Right cardiac atrium (tissue), 5 donors: ENCODE results near the gene ATP2C1. TPM values are rescaled to one million over a fixed set of nuclear protein-coding genes. Genes with fewer than 3 reads are reported as not detected.
A peak's percentile ranks its signal among the peaks of the same experiment; 100 is the strongest.
"Not testable (repeated sequence)": the region's sequence is repeated elsewhere in the genome, so short reads cannot be mapped to it uniquely, and the experiment has no call there.

ENCODE experiments used
- ATAC-seq, 2 donors: fragments of 200-7000 bp; cut with Tn5 transposase; one replicate each; pipeline versions ENCODE4 v1.8.0 to v1.9.1; 2020; ENCODE audit warnings: moderate library complexity in 2 of 2, mild to moderate bottlenecking in 1 of 2
- DNase-seq, 3 donors: peaks; one replicate each; pipeline ENCODE4 v3.0.0-alpha.2; 2020
- H3K27ac ChIP-seq: one replicate; pipeline ENCODE4 v1.5.1; 2013; ENCODE audit warnings: mild to moderate bottlenecking, low read length, control low read depth, moderate library complexity
- H3K27me3 ChIP-seq: one replicate; pipeline ENCODE4 v1.6.1; 2013; ENCODE audit not compliant: control insufficient read depth, insufficient read depth
- H3K4me1 ChIP-seq: one replicate; pipeline ENCODE4 v1.6.1; 2013; ENCODE audit warnings: low read length; ENCODE audit not compliant: control insufficient read depth, insufficient read depth
- H3K4me3 ChIP-seq: one replicate; pipeline ENCODE4 v1.5.1; 2013; ENCODE audit warnings: low read length, control low read depth
- H3K9me3 ChIP-seq: one replicate; pipeline ENCODE4 v1.6.1; 2013; ENCODE audit warnings: low read length; ENCODE audit not compliant: control insufficient read depth
- WGBS: extraction: QIAGEN DNeasy Blood & Tissue Kit; methylation state at CpG from one replicate; pipeline ENCODE4 v1.1.7; 2013; 5-methylcytosine and 5-hydroxymethylcytosine counted together
- intact Hi-C, 4 donors: fragments of 100-400 bp; cut with DNase I; formaldehyde crosslinking; loops; one replicate each; pipeline versions ENCODE4 v1.11.0 to v1.14.0; 2022 to 2023
- polyA plus RNA-seq: library from polyadenylated mRNA; stranded (reverse); fragments of 200-250 nt; gene quantifications from one replicate; pipeline ENCODE4 v1.2.3, GENCODE V29; 2013
- total RNA-seq, 4 donors: library from RNA; stranded (reverse); fragmentation: NEBNext Ultra II Directional; extraction: Animal tissue kit (Norgen Biotek cat#: 25700); gene quantifications; one replicate each; pipeline ENCODE4 v1.2.1, GENCODE V29; 2021
- donor health status: healthy with polysubstance abuse.
- donor health status: DM: no; HTN: yes; CAD: no.
- donor health status: DM: no; HTN: no; CAD: no.
- donor health status: DM: no; HTN: yes; CAD: no; lungs with severe emphysema.
- donor health status: DM: yes; HTN: yes; CAD: no.

The ATP2C1 gene
- total and polyA plus RNA-seq, 5 donors: 33.3 to 59.8 (median 56.6) TPM

DNA sequence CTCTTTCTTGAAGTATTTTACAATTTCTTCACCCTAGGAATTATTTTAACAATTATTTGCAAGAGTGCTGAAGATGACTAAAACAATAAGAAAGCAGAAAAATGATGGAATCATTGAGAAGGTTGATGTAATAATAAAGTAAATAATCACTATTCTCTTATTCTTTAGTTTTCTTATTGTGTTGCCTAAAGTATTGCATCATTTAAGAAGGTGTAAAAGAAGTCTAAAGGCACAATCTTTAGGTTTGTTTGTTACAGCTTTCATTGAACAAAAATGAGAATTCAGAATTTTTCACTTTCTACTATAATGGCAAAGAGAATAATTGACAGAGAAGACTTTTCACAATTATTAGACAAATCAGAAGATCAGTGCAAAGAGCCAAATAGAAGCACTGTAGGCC, 67.6 kb downstream of the ATP2C1 start:
- Histone ChIP-seq H3K4me1 (no peaks in the 10 kb centered on the region), H3K9me3 (no peaks in the 10 kb centered on the region), H3K27me3 (no peaks in the 10 kb centered on the region), H3K4me3 (no peak overlapping the region), H3K27ac (no peak overlapping the region)
- ATAC-seq (no peak), DNase-seq (no peak)
- intact Hi-C loops: no loop called here

DNA sequence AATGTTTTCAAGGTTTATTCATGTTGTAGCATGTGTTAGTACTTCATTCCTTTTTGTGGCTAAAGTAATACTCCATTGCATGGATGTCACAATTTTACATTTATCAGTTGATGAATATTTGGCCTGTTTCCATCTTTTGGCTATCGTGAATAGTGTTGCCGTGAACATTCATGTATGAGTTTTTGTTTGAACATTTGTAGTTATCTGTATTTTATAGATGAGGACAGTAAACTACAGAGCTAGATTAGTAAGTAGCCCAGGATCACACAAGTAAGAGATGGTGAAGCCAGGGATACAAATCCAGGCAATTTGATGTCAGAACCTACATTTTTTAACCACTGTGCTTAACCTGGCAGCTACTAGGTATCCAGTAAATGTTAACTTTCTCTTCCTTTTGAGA, 69.6 kb downstream of the ATP2C1 start:
- Histone ChIP-seq H3K4me3 (no peak overlapping the region), H3K27ac (no peak overlapping the region), H3K4me1 (no peaks in the 10 kb centered on the region), H3K9me3 (no peaks in the 10 kb centered on the region), H3K27me3 (no peaks in the 10 kb centered on the region)
- 61% methylated on average over 2 of the region's 2 CpGs for WGBS
- ATAC-seq (no peak), DNase-seq (no peak)
- intact Hi-C loops: no loop called here

DNA sequence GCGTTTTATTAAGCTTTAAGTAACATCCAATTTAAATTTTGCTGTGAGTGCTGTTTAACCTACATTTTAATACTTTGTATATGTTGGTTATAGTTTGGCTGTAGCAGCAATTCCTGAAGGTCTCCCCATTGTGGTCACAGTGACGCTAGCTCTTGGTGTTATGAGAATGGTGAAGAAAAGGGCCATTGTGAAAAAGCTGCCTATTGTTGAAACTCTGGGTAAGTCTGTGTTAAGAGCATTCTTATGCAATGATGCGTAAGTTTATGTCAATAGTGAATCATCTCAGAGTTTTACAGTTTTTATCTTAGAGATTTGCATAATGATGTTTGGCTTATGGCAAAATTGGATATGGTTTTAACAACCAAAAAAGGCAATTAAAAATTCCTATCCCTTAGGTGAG, 70.0 kb downstream of the ATP2C1 start:
- intact Hi-C loops: no loop called here
- Histone ChIP-seq H3K9me3 (no peaks in the 10 kb centered on the region), H3K4me1 (no peaks in the 10 kb centered on the region), H3K27ac (no peak overlapping the region), H3K27me3 (no peaks in the 10 kb centered on the region), H3K4me3 (no peak overlapping the region)
- DNase-seq (no peak), ATAC-seq (no peak)
- 82% methylated on average over 3 of the region's 3 CpGs for WGBS

DNA sequence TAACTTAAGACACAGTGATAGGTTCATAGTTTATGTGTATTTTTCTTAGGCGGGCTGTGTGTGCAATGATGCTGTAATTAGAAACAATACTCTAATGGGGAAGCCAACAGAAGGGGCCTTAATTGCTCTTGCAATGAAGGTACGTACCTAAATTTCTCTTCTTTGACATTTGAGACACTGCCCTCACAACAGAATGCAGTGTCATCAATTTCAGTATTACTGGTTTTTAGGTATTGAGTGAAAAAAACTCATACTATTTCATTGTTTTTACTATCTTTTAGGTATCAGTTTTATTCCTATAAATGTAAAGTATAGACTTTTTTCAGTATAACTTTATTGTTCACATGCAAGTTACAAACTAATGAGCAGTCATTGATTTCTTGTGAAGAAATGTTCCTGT, 73.4 kb downstream of the ATP2C1 start:
- Histone ChIP-seq H3K9me3 (no peaks in the 10 kb centered on the region), H3K27me3 (no peaks in the 10 kb centered on the region), H3K27ac (no peak overlapping the region), H3K4me1 (no peaks in the 10 kb centered on the region), H3K4me3 (no peak overlapping the region)
- ATAC-seq (no peak), DNase-seq (no peak)
- intact Hi-C loops: no loop called here
- 97% methylated on average over 2 of the region's 2 CpGs for WGBS

DNA sequence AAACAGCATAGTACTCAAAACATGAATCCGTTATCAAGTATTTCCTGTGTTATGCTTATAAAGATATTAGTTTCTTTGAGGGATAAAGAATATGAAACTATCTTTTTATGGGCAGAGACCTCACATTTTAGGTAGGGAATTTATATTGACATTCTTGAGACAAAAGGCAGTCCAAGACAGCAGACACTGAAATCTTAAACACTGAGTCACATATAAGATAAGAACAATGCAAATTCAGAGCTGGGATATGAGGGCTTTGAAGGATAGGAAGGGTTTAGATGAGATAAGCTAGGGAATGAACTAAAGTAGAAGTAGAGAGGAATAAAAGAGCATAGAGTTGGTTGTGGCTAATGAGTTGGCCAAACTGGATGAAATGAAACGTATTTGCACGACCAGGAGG, 74.3 kb downstream of the ATP2C1 start:
- H3K4me3 ChIP-seq: no peak overlapping the region
- WGBS: 85% methylated on average over 3 of the region's 3 CpGs
- ATAC-seq (no peak), DNase-seq (no peak)
- no peak overlapping the region for H3K27ac ChIP-seq
- intact Hi-C loops: no loop called here
- H3K9me3 ChIP-seq: no peaks in the 10 kb centered on the region
- no peaks in the 10 kb centered on the region for H3K27me3 ChIP-seq
- H3K4me1 ChIP-seq: no peaks in the 10 kb centered on the region

DNA sequence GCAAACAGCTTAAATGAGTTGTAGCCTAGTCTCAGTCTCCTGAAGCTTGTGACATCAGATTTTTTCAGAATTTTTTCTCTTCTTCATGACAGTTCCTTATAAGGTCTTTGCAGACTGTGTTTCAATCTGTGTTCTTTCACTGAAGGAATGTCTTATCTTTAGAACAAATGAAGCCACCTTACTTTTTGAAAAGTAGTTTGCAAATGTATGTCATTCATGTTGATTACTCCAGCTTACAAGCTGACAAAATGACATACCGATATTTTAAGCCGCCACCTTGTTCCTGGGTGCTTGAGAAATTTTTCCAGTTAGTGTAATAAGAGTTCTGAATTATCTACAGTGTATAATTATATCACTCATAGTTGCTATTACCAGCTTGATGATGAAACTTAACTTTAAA, 75.7 kb downstream of the ATP2C1 start:
- no peaks in the 10 kb centered on the region for H3K27me3 ChIP-seq
- ATAC-seq: no peak
- intact Hi-C loops: no loop called here
- no peaks in the 10 kb centered on the region for H3K9me3 ChIP-seq
- H3K27ac ChIP-seq: no peak overlapping the region
- no peaks in the 10 kb centered on the region for H3K4me1 ChIP-seq
- 94% methylated on average over 2 of the region's 2 CpGs for WGBS
- DNase-seq: no peak
- H3K4me3 ChIP-seq: no peak overlapping the region

DNA sequence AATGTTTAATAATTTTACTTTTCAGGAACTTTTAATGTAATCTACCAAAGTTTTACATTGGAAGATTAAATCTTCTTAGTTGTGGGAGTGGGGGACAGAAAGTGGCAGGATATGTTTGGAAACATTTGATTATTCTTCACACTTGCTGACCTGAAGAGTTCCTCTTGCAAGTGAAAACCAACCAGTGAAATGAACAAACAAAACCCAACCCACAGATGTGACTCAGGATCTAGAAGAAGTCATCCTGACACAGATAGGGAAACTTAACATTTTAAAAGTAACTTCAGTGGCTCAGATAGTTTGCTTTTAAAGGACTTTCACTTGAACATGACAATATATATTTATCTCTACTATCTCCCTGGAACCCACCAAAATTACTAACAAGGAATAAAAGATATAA, 77.3 kb downstream of the ATP2C1 start:
- H3K27ac ChIP-seq: no peak overlapping the region
- intact Hi-C loops: no loop called here
- H3K4me1 ChIP-seq: no peaks in the 10 kb centered on the region
- H3K4me3 ChIP-seq: no peak overlapping the region
- DNase-seq (no peak), ATAC-seq (no peak)
- H3K27me3 ChIP-seq: no peaks in the 10 kb centered on the region
- H3K9me3 ChIP-seq: no peaks in the 10 kb centered on the region

DNA sequence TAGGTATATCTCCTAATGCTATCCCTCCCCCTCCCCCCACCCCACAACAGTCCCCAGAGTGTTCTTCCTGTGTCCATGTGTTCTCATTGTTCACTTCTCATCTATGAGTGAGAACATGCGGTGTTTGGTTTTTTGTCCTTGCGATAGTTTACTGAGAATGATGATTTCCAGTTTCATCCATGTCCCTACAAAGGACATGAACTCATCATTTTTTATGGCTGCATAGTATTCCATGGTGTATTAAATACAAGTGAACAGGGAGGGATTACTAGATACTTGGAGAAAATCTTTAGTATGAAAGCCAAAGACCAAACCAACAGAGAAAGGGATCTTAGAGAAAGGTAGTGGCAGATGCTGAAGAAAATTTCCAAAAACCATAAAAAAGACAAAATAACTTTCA, 78.7 kb downstream of the ATP2C1 start:
- ATAC-seq, H3K27me3 ChIP-seq, H3K9me3 ChIP-seq, H3K4me1 ChIP-seq, intact Hi-C loops, H3K27ac ChIP-seq, DNase-seq, H3K4me3 ChIP-seq: not testable (repeated sequence)
- WGBS: 98% methylated on average over 2 of the region's 2 CpGs

DNA sequence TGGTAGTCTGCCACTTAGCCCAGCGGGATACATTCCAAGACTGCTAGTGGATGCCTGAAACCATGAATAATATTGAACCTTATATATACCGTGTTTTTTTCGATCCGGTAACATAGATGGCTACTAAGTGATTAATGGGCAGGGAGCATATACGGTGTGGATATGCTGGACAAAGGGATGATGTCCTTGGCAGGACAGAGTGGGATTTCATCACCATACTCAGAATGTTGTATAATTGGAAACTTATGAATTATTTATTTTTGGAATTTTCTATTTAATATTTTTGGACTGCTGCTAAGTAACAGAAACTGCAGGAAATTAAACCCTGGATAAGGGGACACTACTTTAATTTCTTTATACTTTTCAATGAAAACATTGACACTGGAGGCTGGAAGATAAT, 79.5 kb downstream of the ATP2C1 start:
- H3K4me1 ChIP-seq: no peaks in the 10 kb centered on the region
- intact Hi-C loops: no loop called here
- H3K27me3 ChIP-seq: no peaks in the 10 kb centered on the region
- no peak overlapping the region for H3K4me3 ChIP-seq
- WGBS: 90% methylated on average over 5 of the region's 5 CpGs
- DNase-seq (no peak), ATAC-seq (no peak)
- no peaks in the 10 kb centered on the region for H3K9me3 ChIP-seq
- no peak overlapping the region for H3K27ac ChIP-seq

DNA sequence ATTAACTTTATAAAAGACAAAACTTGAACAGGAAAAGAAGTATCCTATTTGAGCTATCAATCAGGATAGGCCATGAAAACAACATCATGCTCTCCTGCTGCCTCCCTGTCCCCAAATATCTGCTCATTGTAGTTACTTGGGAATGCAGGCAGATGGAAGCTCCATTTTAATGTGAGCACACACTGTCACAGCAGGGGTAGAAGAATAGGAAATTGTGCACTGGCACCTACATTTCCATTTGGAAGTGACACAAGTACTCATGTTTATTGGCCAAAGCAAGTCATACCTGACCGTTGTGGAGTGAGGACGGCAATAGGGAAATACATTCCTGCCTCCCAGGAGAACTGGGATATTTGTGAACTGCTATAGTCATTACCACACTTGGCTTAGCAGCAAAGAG, 80.3 kb downstream of the ATP2C1 start:
- DNase-seq (no peak), ATAC-seq (no peak)
- Histone ChIP-seq H3K27ac (no peak overlapping the region), H3K4me3 (no peak overlapping the region), H3K27me3 (no peaks in the 10 kb centered on the region), H3K9me3 (no peaks in the 10 kb centered on the region), H3K4me1 (no peaks in the 10 kb centered on the region)
- 95% methylated on average over 2 of the region's 2 CpGs for WGBS
- intact Hi-C loops: no loop called here

DNA sequence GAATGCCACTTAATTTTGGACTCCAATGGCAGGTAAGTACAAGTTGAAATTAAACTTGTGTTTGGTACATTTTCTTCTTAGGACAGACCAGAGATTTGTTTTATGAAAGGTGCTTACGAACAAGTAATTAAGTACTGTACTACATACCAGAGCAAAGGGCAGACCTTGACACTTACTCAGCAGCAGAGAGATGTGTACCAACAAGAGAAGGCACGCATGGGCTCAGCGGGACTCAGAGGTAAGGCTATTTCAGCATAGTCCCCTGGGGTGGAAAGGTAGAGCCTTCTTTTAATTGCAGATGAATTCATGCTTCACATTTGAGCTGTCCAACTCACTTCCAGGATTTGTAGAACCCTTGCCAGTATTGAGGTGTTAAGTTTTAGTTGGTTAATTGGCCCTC, 81.4 kb downstream of the ATP2C1 start:
- WGBS: 92% methylated on average over 3 of the region's 3 CpGs
- DNase-seq (no peak), ATAC-seq (no peak)
- intact Hi-C loops: no loop called here
- H3K9me3 ChIP-seq: no peaks in the 10 kb centered on the region
- no peak overlapping the region for H3K27ac ChIP-seq
- no peak overlapping the region for H3K4me3 ChIP-seq
- H3K27me3 ChIP-seq: no peaks in the 10 kb centered on the region
- no peaks in the 10 kb centered on the region for H3K4me1 ChIP-seq

DNA sequence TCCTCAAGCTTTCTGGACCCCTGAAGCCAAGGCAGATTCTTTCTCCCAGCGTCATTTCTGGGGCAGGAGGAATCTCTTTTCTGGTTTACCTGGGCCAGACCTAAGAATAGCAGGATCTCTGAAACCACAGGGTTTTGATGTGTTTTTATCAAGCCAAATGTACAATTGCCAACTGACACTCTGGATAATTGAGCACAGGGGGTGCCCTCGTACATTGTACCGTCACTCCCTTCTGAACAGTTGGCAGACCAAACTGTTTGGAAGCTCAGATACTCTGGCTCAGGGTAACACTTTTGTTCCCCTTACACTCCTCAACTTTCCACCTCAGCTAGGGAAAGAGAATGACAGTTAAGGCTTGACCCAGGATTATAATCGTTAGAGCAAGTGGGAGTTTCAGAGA, 82.8 kb downstream of the ATP2C1 start:
- ATAC-seq (peak; percentile 41 to 60), DNase-seq (no peak)
- WGBS: 58% methylated on average over 4 of the region's 4 CpGs
- no peak overlapping the region for H3K4me3 ChIP-seq
- peak overlapping the region; percentile 64 for H3K27ac ChIP-seq
- H3K27me3 ChIP-seq: no peaks in the 10 kb centered on the region
- intact Hi-C loops: no loop called here
- no peaks in the 10 kb centered on the region for H3K4me1 ChIP-seq
- H3K9me3 ChIP-seq: no peaks in the 10 kb centered on the region
